Measurements from ENCODE around the gene ADGRE3.
A peak's percentile ranks its signal among the peaks of the same experiment; 100 is the strongest.

ADGRE3 gene

GRCh38 chr19:14571695-14572490 lies 102.8 kb downstream of the ADGRE3 start, which contains the start of gene NDUFB7 (continued):
- TF ChIP-seq, protein P1, sequence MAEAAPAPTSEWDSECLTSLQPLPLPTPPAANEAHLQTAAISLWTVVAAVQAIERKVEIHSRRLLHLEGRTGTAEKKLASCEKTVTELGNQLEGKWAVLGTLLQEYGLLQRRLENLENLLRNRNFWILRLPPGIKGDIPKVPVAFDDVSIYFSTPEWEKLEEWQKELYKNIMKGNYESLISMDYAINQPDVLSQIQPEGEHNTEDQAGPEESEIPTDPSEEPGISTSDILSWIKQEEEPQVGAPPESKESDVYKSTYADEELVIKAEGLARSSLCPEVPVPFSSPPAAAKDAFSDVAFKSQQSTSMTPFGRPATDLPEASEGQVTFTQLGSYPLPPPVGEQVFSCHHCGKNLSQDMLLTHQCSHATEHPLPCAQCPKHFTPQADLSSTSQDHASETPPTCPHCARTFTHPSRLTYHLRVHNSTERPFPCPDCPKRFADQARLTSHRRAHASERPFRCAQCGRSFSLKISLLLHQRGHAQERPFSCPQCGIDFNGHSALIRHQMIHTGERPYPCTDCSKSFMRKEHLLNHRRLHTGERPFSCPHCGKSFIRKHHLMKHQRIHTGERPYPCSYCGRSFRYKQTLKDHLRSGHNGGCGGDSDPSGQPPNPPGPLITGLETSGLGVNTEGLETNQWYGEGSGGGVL (tag by site-specific recombination; IDR thresholded peaks at IDR 0.05), result no peak
- TF ChIP-seq ZNF677 (tag by site-specific recombination; IDR thresholded peaks at IDR 0.05) (no peak), YY2 (tag by site-specific recombination; IDR thresholded peaks at IDR 0.05) (peak; percentile 39; the same call in 1 of the 2 replicates), GFI1B (tag by site-specific recombination; IDR thresholded peaks at IDR 0.05) (no peak), ZNF146 (tag by site-specific recombination; IDR thresholded peaks at IDR 0.05) (0 out of 2 replicates have a peak, but pooled peaks have one; percentile 10), HOXC10 (CRISPR knock-in tag; IDR thresholded peaks at IDR 0.05) (no peak), ZNF548 (tag by site-specific recombination; IDR thresholded peaks at IDR 0.05) (no peak), ZNF133 (tag by site-specific recombination; IDR thresholded peaks at IDR 0.05) (no peak), ZNF394 (tag by site-specific recombination; IDR thresholded peaks at IDR 0.05; ENCODE audit: borderline replicate concordance) (peak; percentile 61), ZSCAN30 (tag by site-specific recombination; IDR thresholded peaks at IDR 0.05) (peak; percentile 87), ZNF10 (tag by site-specific recombination; IDR thresholded peaks at IDR 0.05) (no peak; the same call in 1 of the 2 replicates), ZNF571 (tag by site-specific recombination; IDR thresholded peaks at IDR 0.05) (no peak), SALL2 (tag by site-specific recombination; IDR thresholded peaks at IDR 0.05; ENCODE audit: borderline replicate concordance) (no peak), OVOL3 (tag by site-specific recombination; IDR thresholded peaks at IDR 0.05) (no peak), ZNF248 (tag by site-specific recombination; IDR thresholded peaks at IDR 0.05) (no peak), KLF9 (tag by site-specific recombination; IDR thresholded peaks at IDR 0.05; ENCODE audit: low read depth) (peak; percentile 63), KLF8 (tag by site-specific recombination; IDR thresholded peaks at IDR 0.05) (peak; percentile 77), SCRT1 (tag by site-specific recombination; IDR thresholded peaks at IDR 0.05; ENCODE audit: borderline replicate concordance) (0 out of 2 replicates have a peak, but pooled peaks have one; percentile 5), ZSCAN18 (tag by site-specific recombination; IDR thresholded peaks at IDR 0.05) (0 out of 2 replicates have a peak, but pooled peaks have one; percentile 36), ZEB2 (tag by site-specific recombination; IDR thresholded peaks at IDR 0.05) (peak; percentile 88), ZNF830 (tag by site-specific recombination; IDR thresholded peaks at IDR 0.05; ENCODE audit: low read depth) (no peak), ZNF560 (tag by site-specific recombination; IDR thresholded peaks at IDR 0.05; ENCODE audit: borderline replicate concordance) (no peak), ZBTB26 (tag by site-specific recombination; optimal IDR thresholded peaks at IDR 0.05) (peak; percentile 31)
- TF ChIP-seq, protein P2, sequence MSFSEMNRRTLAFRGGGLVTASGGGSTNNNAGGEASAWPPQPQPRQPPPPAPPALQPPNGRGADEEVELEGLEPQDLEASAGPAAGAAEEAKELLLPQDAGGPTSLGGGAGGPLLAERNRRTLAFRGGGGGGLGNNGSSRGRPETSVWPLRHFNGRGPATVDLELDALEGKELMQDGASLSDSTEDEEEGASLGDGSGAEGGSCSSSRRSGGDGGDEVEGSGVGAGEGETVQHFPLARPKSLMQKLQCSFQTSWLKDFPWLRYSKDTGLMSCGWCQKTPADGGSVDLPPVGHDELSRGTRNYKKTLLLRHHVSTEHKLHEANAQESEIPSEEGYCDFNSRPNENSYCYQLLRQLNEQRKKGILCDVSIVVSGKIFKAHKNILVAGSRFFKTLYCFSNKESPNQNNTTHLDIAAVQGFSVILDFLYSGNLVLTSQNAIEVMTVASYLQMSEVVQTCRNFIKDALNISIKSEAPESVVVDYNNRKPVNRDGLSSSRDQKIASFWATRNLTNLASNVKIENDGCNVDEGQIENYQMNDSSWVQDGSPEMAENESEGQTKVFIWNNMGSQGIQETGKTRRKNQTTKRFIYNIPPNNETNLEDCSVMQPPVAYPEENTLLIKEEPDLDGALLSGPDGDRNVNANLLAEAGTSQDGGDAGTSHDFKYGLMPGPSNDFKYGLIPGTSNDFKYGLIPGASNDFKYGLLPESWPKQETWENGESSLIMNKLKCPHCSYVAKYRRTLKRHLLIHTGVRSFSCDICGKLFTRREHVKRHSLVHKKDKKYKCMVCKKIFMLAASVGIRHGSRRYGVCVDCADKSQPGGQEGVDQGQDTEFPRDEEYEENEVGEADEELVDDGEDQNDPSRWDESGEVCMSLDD (tag by site-specific recombination; IDR thresholded peaks at IDR 0.05), result peak; percentile 96
- TF ChIP-seq, protein P3, sequence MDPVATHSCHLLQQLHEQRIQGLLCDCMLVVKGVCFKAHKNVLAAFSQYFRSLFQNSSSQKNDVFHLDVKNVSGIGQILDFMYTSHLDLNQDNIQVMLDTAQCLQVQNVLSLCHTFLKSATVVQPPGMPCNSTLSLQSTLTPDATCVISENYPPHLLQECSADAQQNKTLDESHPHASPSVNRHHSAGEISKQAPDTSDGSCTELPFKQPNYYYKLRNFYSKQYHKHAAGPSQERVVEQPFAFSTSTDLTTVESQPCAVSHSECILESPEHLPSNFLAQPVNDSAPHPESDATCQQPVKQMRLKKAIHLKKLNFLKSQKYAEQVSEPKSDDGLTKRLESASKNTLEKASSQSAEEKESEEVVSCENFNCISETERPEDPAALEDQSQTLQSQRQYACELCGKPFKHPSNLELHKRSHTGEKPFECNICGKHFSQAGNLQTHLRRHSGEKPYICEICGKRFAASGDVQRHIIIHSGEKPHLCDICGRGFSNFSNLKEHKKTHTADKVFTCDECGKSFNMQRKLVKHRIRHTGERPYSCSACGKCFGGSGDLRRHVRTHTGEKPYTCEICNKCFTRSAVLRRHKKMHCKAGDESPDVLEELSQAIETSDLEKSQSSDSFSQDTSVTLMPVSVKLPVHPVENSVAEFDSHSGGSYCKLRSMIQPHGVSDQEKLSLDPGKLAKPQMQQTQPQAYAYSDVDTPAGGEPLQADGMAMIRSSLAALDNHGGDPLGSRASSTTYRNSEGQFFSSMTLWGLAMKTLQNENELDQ (tag by site-specific recombination; IDR thresholded peaks at IDR 0.05; ENCODE audit: low read depth), result no peak
- TF ChIP-seq, protein P4, sequence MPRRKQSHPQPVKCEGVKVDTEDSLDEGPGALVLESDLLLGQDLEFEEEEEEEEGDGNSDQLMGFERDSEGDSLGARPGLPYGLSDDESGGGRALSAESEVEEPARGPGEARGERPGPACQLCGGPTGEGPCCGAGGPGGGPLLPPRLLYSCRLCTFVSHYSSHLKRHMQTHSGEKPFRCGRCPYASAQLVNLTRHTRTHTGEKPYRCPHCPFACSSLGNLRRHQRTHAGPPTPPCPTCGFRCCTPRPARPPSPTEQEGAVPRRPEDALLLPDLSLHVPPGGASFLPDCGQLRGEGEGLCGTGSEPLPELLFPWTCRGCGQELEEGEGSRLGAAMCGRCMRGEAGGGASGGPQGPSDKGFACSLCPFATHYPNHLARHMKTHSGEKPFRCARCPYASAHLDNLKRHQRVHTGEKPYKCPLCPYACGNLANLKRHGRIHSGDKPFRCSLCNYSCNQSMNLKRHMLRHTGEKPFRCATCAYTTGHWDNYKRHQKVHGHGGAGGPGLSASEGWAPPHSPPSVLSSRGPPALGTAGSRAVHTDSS (tag by site-specific recombination; IDR thresholded peaks at IDR 0.05), result 0 out of 2 replicates have a peak, but pooled peaks have one; percentile 29
